K562 treated with DMSO at 1 percent for 4 hours (cell line): ENCODE data around the gene PIGC. TPM values are rescaled to one million over a fixed set of nuclear protein-coding genes. Genes with fewer than 3 reads are reported as not detected.

Experiments
- total RNA-seq: library from RNA; unstranded; fragments of 300-600 nt; gene quantifications from 2 replicates; pipeline ENCODE4 v1.2.3, GENCODE V29; 2022; ENCODE audit not compliant: insufficient read depth

PIGC gene
- total RNA-seq = 48.2 and 56.2 TPM in 2 replicates

DNA sequence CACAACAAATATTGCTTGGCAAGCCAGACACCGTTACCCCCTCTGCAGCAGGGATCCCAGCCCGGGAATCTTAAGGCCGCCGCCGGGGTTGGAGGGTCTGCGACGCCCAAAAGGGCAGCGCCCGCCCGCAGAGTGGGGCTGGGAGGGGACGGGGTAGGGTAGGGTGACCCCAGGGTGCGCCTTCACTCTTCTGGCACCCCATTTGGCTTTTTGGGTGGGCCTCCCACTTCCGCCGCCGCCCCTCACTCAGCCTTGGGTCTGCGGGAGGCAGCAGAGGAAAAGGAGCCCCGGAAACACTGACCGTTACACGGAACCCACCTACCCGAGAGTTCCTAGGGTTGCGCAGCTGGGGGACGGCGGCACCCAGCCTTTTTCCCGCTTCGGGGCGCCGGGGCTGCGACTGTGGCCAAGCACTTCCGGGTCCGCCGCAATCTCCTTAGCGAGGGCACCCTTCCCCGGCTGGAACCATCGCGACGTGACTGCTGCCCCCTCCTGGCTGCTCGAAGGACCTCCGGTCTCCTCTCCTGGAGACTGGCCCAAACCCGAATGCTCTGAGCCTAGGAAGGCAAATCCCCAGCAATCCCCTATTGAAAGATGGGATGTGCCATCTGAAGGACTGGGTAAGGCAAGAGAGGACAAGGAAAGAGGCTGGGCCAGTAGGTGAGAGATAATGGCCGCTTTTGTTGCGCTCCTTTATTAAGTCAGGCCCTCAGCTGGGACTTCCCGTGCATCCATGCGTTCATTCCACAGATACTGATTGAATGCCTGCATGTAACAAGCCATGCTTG is at the start of gene PIGC:
TSS of gene PIGC (minus strand) at position 404 of the 788 bp plus-strand sequence. CDS start 1,447 bp downstream, outside the sequence.

DNA sequence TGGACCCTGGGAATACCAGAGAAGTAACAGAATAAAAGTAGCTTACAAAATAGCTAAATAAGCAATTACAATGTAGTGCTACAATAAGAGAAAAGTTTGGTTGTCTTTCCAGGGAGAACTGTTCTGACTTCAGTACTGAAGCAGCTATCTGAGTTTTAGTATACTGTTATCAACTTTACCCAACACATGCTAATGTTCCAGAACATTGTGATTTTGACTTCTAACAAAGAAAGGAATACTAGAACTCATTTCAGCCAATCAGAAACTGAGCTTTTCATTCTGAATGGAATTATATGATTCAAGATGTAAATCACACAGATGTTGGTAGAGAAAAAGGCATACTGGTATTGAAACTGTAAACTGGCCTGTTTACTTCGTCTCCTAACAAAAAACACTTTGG is 23.5 kb downstream of the PIGC start, which contains the start of gene C1orf105:
TSS of gene C1orf105 (plus strand) at position 301 of the 400 bp plus-strand sequence. CDS start 201 bp downstream, outside the sequence.

Other genes starting within 250 kb of the PIGC start
- not detected in 2 replicates for gene C1orf105, start 23.4 kb downstream of the PIGC start, total RNA-seq
- gene SUCO, start 89.1 kb upstream of the PIGC start, total RNA-seq = 11.1 and 14.1 TPM in 2 replicates
- gene FASLG, start 215.0 kb upstream of the PIGC start, total RNA-seq = not detected in 2 replicates